ENCODE results near the gene LOXHD1.

LOXHD1 gene

GRCh38 chr18:46672062-46672970, 15.3 kb upstream of the LOXHD1 start:
- no peak for DNase-seq

DNA sequence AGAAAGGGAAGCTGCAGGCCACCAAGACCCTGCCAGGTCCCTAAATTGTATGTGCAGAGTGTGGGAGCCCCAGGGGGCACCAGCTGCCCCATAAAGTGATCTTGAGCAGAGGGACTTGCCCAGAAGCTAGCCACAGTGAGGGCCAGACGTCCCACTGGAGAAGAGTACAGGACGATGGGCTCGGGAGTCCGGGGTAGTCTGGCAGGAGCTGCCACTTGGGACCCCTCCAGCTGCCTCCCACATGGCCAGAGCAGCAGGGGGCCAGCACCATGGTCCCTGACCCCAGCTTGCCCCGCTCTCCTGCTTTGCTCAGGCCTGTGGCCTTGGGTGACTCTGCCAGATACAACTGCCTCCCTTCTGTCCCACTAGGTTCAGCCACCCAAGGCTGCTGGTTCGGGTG, 11.7 kb upstream of the LOXHD1 start:
- no peak for DNase-seq

DNA sequence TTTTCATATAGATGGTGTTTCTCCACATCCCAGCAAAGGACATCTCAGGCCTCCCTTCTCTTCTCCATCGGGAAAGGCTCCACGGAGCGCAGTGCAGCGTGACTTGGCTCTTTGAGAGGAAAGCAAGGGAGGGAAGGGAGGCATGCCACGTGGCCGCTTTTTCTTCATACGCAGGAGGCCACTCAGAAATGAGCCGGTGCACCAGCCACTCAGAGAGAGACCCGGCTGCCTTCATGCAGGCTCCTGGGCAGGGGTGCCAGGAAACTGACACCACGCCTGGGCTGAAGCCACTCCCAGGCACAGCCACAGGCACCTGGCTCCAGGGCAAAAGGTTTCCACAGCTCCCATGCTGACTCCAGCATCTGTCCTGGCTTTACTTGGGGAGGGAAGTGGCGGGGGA, 11.1 kb upstream of the LOXHD1 start:
- no peak for DNase-seq

DNA sequence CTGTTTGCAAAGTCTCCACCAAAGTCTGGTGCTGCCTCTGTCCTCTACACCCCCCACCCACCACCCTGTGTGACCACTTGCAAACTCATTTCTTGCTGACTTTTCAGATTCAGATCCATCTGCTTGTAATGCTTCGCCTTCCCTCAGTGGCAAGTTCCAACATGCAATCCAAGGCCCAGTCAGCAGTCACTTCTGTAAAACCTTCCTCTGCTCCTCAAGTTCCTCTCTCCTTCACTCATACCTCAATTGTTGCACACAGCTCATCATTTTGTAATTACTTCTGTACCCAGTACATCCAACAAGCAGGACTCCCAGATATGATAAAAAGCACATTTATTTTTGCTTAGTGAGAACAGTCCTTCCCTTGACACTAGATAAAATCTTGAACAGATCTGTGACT, 6.5 kb upstream of the LOXHD1 start:
- no peak for DNase-seq

DNA sequence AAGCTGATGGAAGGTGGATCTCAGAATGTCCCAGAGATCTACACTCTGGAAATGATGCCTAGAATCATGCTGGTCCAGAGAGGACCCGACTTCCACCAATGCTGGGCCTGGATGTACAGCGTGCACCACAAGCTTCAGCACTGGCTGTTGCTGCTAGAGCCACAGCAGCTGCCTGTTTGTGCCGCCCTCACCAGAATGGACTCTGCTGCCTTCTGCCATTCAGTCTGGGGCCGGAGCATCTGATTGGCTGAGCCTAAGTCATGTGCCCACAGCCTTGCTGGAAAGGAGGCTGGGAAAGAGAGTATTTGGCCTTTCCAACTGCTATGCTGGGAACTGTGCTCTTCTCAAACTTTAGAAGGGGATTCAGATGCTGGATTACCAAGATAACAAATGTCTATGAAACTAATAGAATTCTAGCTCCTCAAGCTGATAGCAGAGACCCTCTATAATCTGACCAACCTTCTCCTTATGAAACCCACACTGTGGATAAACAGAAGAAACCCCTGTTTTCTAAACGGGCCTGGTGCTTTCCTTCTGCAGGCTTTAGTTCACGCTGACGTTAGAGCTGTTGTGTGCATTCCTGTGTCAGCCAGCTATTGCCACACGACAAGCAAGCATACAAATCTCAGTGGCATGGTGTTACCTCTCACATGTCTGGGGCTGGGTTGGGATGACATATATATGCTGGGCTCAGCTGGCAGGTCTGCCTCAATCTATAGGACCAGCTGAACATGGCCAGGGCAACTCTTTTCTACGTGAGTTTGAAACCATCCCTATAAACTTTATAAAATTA, 4.1 kb upstream of the LOXHD1 start:
- DNase-seq, result no peak

- no peak for DNase-seq
Observed at GRCh38 chr18:46659484-46659883, 2.5 kb upstream of the LOXHD1 start.

DNA sequence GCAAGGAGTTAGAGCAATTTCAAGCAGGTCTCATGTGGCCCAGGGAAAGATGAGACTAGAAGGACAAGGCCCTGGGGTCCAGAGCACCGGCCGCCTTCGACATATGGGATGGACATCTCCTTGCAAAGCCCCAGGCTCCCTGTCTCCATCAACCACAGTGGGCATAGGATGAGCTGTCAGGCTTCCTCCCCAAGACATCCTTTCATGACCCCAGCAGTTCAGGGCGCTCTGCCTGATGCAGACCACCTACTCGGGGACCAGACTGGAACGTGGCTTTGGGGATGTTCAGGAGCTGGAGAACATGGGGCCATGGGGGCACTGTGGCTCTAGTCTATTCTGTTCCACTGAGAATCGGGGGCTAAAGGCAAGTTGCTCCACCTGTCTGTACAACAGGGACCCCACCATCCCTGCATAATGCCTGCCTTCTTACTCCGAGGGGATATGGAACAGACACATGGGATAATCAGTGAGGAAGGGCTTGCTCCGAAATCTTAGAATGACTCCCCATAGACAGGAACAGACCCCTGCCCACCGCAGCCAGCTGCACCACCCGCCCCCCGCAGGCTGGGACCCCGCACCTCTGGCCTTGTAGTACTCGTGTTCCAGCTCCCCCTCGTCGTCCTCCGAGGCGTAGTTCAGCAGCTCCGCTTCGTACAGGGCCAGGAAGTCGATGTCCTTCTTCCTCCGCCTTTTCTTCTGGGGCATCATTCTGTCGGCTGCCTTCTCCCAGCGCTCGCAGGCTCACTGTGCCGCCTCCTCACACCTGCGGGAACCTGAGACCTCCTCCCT, 500 bp downstream of the LOXHD1 start:
- DNase-seq, result no peak

- DNase-seq, result no peak
Observed at GRCh38 chr18:46652372-46652771, 4.6 kb downstream of the LOXHD1 start.

DNA sequence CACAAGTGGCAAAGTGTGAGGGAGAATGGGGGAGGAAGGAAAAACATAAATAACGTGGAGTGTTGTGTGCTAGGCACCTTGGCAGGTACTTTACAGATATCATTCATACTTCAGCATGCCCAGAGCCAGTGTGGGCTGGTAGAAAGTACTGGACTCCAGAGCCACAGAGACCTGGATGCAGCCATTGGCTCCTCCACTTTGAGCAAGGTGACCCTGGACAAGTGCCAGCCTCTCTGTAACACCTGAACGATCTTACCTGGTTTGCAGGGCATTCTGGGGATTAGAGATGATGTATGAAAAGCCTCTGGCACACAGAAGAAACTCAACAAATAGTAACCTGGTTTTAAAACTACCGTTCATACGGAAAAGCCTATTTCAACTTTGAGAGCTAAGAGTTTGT, 6.3 kb downstream of the LOXHD1 start:
- no peak for DNase-seq

DNA sequence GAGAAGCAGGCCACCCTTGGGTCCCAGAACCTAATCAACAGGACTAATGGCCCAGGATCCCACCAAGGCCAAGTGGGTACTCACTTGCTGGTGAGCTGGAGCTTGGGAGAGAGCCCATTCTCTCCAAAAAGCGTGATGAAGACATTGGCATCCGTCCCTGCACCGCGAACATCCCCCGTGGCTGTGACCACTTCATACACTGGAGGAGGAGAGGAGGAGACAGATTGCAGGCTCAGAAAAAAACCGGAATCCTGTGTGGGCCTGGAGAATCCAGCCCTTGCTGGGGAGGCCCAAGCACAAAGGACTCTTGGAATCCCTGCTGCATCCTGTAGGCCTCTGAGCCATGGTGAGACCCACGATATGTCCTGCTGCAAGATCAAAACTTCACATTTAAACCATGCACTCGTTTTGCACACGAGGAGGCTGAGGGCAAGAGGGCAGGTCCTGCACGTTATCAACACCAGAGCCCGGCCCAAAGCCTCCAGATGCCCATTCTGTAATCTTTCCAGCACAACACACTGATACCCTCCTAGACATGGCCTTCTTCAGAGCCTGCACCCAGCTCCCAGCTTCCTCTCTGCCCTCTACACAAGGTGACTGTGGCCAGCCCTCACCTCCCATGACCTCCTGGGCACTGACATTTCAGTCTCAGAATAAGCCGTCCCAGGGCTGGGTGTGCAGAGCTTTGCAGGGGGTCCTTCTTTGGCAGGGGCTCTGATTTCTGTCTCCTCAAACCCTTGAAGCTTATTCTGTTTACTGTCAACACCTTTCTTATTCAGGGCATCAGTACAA, 7.8 kb downstream of the LOXHD1 start:
- no peak for DNase-seq

- no peak for DNase-seq
Observed at GRCh38 chr18:46646468-46646867, 10.6 kb downstream of the LOXHD1 start.

GRCh38 chr18:46642561-46642960, 14.5 kb downstream of the LOXHD1 start:
- DNase-seq, result no peak

- DNase-seq, result no peak
Observed at GRCh38 chr18:46641917-46642316, 15.1 kb downstream of the LOXHD1 start.

GRCh38 chr18:46639386-46639785, 17.6 kb downstream of the LOXHD1 start:
- no peak for DNase-seq

DNA sequence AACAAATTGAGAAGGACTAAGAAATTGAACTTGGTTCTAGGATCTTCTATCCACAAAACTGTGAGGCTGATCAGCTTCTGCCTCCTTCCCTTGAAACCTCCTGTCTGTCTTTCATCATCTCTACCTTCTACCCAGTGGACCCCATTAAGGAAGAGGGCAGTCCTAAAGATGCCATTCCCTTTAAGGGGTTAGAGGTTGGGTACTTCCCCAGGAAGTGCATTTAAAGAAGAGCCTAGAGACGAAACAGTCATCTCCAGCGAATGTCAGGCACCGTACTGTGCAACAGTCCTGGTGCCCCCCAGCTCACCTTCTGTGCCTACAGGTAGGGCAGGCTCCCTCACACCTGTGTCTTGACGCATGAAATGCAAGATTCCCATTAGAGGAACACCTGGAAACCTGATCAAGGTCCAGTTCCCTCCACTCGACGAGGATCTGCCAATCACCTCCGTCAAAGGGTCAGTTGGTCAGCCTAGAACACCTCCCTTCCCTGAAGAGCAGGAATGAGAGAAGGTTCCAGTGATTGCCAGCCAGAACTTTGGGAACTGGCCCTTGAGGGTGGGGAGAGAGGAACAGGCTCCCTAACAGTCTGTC, 20.9 kb downstream of the LOXHD1 start:
- no peak for DNase-seq

GRCh38 chr18:46632401-46633071, 24.5 kb downstream of the LOXHD1 start:
- no peak for DNase-seq

- DNase-seq, result no peak
Observed at GRCh38 chr18:46630991-46631390, 26.0 kb downstream of the LOXHD1 start.

GRCh38 chr18:46630160-46630559, 26.9 kb downstream of the LOXHD1 start:
- no peak for DNase-seq

- no peak for DNase-seq
Observed at GRCh38 chr18:46629361-46629760, 27.7 kb downstream of the LOXHD1 start.

GRCh38 chr18:46628206-46628605, 28.8 kb downstream of the LOXHD1 start:
- no peak for DNase-seq

DNA sequence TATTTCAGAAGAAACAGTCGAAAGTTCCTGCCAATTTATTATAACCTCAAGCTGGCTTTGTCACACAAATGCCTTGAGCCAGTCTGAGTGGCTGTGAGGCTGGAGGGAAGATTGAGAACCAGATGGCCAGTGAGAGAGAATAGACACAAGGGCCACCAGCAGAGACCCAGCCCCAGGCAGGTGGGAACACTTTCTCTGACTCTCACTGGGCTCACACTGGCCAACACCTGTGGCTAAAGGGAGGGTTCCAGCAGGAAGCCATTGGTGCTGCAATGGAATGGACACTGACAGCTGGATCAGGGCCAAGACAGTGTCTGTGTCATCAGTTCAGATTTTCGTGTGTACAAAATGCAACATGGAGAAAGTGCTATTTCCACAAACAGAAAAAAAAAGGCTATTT, 29.9 kb downstream of the LOXHD1 start:
- no peak for DNase-seq

DNA sequence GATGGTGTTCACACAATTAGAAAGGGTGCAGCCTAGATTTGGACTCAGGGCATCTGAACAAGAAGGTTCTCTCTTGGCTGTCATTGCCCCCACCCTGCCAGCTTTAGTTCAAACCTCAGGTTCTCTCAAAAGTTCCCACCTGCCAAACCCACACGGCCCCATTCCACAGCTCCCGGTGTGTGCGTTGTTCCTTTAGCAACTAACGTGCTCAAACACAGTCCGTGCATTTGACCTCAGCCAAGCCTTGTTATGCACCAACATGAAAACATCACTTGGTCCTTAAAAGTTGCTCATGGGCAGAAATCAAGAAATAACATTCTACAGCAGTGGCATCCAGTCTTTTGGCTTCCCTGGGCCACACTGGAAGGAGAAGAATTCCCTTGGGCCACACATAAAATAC, 32.0 kb downstream of the LOXHD1 start:
- DNase-seq, result no peak

All from NCI-H2107 (cell line).